Measurements from ENCODE around the gene TRIM3. TPM values are rescaled to one million over a fixed set of nuclear protein-coding genes. Genes with fewer than 3 reads are reported as not detected.

Gene TRIM3
- total RNA-seq, 1 experiment from 2014 or later = 18.1 TPM

DNA sequence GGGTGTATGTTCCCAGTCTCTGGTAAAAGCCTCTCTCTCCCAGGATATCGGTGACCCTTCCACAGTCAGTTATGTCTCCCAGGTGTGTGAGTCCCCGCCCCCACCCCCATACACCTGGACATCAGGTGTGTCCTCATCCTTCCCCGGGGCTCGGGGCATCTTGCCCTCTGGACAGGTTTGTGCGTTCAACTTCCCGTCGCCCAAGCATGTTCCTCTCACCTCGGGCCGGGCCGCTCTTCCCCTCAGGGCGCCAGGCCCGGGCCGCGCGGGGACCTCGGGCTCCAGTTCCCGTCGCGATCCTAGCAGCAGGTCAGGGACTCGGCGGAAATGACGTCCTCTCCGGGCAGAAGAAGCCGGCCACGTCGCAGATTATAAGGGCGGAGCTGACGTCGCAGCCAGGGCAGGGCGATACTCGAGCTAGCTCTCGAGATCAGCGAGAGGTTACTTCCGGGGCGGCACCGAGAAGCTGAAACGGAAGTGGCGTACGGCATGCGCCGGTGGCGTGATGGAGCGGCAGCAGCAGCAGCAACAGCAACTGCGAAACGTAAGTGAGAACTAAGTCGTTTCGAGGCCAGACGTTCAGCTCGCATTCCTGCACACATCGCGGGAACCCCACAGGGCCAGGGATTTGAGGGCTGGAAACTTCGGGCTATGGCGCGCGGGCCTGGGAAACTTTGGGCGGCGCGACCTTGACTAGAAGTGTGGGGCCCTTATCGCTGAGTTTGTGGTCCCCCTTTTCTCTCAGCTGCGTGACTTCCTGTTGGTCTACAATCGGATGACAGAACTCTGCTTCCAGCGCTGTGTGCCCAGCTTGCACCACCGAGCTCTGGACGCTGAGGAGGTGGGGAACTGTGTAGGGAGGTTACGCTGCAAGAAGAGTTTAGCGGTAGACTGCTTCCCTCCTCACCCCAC is 7.5 kb upstream of the TRIM3 start, which contains the start of the genes ARFIP2 and TIMM10B:
ARFIP2 (minus strand) TSS at position 320 of the 912 bp plus-strand sequence. CDS start 910 bp downstream, outside the sequence.
TIMM10B (plus strand) TSS at position 490 of the 912 bp plus-strand sequence; CDS start at position 506, 16 bp downstream.
- DNase-seq (ENCODE audit: low spot score) = peak; percentile 100
- in situ Hi-C loops (cut with HindIII; ENCODE audit: low sequenced_read_pairs) = no loop called here

GRCh38 chr11:6480299-6480914 is 6.7 kb upstream of the TRIM3 start:
- no peak for DNase-seq (ENCODE audit: low spot score)
- in situ Hi-C loops (cut with HindIII; ENCODE audit: low sequenced_read_pairs) = no loop called here

- in situ Hi-C loops (cut with HindIII; ENCODE audit: low sequenced_read_pairs) = no loop called here
- no peak for DNase-seq (ENCODE audit: low spot score)
Measured at GRCh38 chr11:6476571-6476970, 2.8 kb upstream of the TRIM3 start.

GRCh38 chr11:6475936-6476335 is 2.2 kb upstream of the TRIM3 start:
- DNase-seq (ENCODE audit: low spot score) = no peak
- in situ Hi-C loops (cut with HindIII; ENCODE audit: low sequenced_read_pairs) = no loop called here

- in situ Hi-C loops (cut with HindIII; ENCODE audit: low sequenced_read_pairs) = no loop called here
- no peak for DNase-seq (ENCODE audit: low spot score)
Measured at GRCh38 chr11:6474806-6475500, 1.2 kb upstream of the TRIM3 start.

GRCh38 chr11:6474413-6474792 is 662 bp upstream of the TRIM3 start:
- in situ Hi-C loops (cut with HindIII; ENCODE audit: low sequenced_read_pairs) = no loop called here
- no peak for DNase-seq (ENCODE audit: low spot score)

DNA sequence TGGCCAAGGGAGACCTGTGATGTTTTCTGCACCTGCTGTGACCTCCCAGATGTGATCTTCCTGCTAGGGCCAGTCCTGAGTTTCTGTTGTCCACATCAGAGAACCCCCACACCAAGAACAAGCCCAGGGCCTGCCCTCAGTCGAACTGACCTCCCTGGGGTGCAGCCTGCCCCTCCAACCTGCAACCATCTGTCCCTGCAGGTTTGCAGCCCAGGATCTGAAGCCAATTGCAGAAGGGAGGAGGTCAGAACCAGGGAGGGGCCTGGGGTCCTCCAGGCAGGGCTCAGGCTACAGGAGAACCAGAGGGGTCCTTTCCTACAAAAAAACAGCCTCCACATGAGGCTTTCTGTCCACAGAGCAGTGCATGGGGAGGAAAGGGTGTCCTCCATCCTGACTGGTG is 807 bp downstream of the TRIM3 start:
- peak; percentile 74 for DNase-seq (ENCODE audit: low spot score)
- in situ Hi-C loops (cut with HindIII; ENCODE audit: low sequenced_read_pairs) = no loop called here

DNA sequence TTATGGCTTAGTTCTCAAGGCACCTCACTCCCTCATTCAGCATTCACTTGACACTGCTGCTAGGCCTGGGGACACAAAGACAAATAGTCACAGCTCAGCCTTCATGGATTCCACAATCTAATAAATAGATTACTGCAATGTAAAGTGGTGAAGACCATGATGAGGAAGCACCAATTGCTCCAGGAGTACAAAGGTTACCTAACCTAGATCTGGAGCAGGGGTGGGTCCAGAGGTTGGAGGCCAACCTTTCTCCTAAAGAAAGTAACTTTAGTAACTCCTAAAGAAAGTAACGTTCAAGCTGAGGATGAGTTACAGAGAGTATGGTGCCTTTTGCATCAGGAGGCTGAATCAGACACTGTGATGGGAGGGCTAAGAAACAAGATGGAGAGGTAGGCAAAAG is 4.1 kb downstream of the TRIM3 start:
- in situ Hi-C loops (cut with HindIII; ENCODE audit: low sequenced_read_pairs) = no loop called here
- no peak for DNase-seq (ENCODE audit: low spot score)

DNA sequence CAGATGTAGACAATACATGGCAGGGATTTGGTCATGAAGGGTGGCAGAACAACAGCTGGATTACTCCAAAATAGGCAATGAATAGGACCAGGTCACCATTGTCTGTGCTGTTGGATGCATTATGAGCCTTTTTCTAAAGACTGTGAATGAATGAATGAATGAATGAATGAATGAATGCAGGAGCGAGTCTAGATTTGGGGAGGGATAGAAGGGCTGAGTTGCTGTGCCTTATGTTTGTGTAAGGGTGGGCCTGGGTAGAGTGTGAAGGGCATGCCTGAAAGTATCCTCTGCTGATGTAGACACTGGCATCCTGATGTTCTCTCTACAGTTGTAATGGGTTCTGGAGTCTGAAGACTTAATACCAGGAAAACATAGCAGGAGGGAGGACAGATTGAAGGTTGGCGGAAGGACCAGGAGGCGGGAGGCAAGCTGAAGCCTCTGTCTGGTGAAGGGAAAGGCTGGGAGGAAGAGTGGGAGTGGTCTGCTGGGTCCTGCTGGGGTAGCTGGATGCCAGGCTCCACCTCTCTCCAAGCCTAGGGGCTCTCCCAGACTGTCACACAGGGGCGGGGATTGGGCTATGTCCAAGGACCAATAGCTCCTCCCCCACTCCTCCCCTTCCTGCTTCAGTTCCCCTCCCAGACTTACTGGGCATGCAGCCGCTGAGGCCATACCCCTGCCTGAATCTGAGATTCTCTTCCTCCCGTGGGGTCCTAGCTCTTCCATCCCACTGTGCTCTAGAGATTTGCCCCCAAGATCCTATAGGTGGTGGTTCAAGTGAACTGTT is 4.8 kb downstream of the TRIM3 start:
- peak; percentile 60 for DNase-seq (ENCODE audit: low spot score)

GRCh38 chr11:6459099-6459450 is 14.7 kb downstream of the TRIM3 start:
- DNase-seq (ENCODE audit: low spot score) = no peak
- in situ Hi-C loops (cut with HindIII; ENCODE audit: low sequenced_read_pairs) = no loop called here

More for the DNA sequence above, 4.8 kb downstream of the TRIM3 start:
- in situ Hi-C loops (cut with HindIII; ENCODE audit: low sequenced_read_pairs) = no loop called here

DNA sequence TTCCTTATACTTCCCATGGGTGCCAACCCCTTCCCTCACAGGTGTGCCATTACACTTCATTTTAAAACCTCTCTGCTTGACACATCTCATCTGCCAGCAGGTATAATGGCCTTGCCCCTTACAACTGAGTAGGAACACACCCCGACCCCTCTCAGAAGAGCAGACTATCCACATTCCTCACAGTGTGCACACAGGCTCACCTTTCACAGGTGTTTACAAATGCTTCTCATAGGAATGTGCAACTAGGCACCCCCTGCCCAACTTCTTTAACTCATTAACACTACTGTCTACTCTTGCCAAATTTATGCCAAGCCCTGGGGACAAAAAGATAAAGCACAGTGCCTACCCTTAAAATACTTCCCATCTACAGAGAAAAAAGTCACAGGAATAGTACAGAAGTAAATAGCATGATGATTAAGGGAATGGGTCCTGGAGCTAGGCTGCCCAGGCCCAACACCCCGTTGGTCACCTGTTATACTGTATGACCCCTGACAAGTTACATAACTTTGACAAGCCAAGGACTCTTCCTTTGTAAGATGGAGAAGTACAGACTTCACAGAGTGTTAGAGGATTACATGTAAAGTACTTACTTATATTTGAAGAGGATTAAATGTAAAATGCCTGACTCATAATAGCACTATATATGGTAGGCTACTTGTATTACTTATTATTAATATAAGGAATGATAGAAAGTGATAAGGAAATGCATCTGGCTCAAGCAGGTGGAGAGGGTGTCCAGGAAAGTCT is 15.2 kb downstream of the TRIM3 start:
- in situ Hi-C loops (cut with HindIII; ENCODE audit: low sequenced_read_pairs) = no loop called here
- no peak for DNase-seq (ENCODE audit: low spot score)

- no peak for DNase-seq (ENCODE audit: low spot score)
- in situ Hi-C loops (cut with HindIII; ENCODE audit: low sequenced_read_pairs) = no loop called here
Measured at GRCh38 chr11:6457581-6458320, 16.0 kb downstream of the TRIM3 start.

DNA sequence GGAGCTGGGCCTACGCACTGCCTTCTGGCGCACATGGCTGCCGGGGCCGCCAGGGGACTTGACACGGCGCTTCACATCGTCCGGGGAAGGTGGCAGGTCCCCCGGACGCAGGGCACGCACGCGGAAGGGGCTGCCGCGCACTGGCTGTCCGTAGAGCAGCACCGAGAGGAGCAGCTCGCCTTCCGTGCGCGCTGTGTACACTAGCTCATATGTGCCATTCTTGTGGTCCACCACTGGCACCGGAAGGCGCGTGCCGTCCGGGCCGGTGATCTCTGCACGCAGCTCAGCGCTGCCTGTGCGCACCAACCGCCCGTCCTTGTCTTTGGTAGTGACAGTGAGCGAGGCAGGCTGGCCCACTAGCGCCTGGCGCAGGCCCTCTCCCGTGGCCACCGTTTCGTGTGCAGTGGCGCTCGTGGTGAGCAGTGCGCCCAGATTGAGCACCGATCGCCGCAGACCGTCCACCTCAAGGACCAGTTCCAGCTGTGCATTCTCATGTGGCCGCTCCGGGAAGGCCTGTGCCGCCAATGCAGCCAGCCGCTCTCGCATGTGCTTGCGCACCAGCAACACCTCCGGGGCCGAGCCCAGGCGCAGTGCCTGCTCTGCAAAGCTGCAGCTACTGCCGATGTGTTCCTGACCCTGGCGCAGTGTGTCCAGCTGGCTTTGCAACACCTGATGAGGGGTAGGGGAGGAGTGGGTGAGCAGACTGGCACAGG is 17.2 kb downstream of the TRIM3 start:
- in situ Hi-C loops (cut with HindIII; ENCODE audit: low sequenced_read_pairs) = no loop called here
- no peak for DNase-seq (ENCODE audit: low spot score)

GRCh38 chr11:6455070-6455469 is 18.7 kb downstream of the TRIM3 start:
- DNase-seq (ENCODE audit: low spot score) = no peak
- in situ Hi-C loops (cut with HindIII; ENCODE audit: low sequenced_read_pairs) = no loop called here

GRCh38 chr11:6453152-6453551 is 20.6 kb downstream of the TRIM3 start:
- in situ Hi-C loops (cut with HindIII; ENCODE audit: low sequenced_read_pairs) = no loop called here
- no peak for DNase-seq (ENCODE audit: low spot score)

DNA sequence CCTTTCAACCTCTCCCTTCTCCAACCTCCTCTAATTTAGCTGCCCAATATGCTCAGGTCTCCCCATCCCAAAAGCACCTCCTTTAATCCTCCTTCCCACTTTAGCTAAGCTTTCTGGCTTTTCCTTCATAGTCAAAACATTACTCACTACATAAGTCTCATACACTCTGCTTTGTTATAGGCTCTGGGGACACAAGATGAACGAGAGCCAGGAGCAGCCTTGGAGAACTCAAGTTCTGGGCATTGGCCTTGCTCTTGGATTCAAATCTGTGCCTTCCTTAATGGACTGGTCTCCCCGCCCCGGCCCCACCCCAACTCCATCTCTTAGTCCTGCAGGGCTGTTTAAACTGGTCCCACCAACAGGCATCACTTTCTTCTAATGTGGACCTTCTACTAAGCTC is 21.5 kb downstream of the TRIM3 start:
- DNase-seq (ENCODE audit: low spot score) = no peak
- in situ Hi-C loops (cut with HindIII; ENCODE audit: low sequenced_read_pairs) = no loop called here

DNA sequence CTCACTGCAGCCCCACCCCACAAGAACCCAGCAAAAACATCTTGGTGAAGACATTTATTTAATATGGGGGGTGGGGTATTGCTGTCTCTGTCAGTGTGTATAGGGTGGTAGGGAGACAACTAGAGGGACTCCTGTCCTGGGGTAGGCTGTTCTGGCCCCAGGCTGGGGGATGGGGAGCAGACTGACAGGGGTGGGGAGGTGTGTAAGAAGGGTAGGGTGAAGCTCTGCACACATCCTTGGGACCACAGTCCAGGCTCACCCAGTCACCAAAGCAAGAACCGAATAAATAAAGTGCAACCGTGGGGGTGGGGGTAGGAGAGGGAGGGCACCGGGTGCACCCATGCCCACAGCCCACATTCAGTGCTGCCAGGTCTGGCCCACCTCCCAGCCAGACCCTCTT is 25.2 kb downstream of the TRIM3 start:
- no peak for DNase-seq (ENCODE audit: low spot score)
- in situ Hi-C loops (cut with HindIII; ENCODE audit: low sequenced_read_pairs) = no loop called here

All from G401 (cell line).